ENCODE data around the gene NUP54.

NUP54 gene

GRCh38 chr4:76141241-76141640 lies 7.0 kb downstream of the NUP54 start:
- no peak for DNase-seq

- no peak for DNase-seq
These were observed 20.4 kb downstream of the NUP54 start for GRCh38 chr4:76127754-76128153.

DNA sequence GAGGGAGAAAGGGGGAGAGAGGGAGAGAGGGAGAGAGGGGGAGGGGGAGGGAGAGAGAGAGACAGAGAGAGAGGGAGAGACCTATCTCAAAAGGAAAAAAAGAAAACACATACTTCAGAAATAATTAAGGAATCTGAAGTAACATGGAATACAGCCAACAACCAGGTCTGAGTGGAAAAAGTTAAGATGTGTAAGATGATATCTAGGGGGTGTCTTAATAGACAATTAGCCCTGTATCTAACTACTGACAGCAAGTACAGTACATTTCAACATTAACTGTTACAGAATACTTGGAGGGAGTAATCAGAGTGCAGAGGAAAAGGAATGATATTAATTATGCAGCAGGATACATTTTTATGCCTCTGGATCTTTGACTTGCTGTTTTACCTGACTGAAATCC lies 22.4 kb downstream of the NUP54 start:
- no peak for DNase-seq

DNA sequence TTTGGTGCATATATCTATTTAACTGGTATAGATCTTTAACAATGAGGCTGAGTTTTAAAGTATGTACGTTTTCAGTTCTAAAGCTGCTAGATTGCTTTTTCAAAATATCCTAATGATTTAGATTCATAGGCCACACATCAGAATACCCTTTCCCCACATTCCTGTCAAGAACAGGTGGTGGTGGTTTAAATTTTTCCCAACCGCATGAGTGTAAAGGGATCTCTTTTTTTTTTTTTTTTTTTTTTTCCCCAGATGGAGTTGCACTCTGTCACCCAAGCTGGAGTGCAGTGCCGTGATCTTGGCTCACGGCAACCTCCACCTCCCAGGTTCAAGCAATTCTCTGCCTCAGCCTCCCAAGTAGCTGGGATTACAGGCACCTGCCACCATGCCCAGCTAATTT lies 28.0 kb downstream of the NUP54 start:
- no peak for DNase-seq

DNA sequence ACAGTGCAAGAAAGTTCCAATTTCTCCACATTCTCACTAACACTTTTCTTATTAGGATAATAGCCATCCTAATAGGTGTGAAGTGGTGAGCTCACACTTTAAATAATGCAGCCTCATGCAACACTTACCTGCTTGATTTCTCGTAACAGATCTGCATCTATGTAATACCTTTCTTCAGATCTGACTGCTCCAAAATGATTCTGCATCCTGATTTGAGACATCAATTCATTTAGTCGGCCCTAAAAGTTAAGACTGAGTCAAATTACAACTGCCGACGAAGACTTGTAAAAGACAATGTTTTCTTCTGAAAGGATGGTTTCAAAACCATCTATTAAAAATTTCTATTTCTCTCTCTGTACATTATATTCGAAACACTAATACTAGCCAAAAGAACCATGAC lies 30.7 kb downstream of the NUP54 start:
- DNase-seq, result no peak

DNA sequence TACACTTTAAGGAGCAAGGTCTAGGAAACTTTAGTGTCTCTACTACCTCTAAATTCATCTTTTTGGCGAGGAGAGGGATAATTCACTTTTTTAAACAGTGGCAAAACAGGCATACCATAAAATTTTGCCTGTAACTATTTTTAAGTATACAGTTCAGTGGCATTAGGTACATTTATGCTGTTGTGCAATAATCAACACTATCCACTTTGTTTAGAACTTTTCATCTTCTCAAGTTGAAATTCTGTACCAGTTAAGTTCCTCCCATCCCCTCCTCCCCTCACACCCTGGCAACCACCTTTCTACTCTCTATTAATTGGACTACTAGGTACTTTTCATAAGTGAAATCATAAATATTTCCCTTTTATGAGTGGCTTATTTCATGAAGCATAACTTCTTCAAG lies 31.4 kb downstream of the NUP54 start:
- DNase-seq, result no peak

GRCh38 chr4:76108467-76109181 lies 39.6 kb downstream of the NUP54 start:
- DNase-seq, result no peak

DNA sequence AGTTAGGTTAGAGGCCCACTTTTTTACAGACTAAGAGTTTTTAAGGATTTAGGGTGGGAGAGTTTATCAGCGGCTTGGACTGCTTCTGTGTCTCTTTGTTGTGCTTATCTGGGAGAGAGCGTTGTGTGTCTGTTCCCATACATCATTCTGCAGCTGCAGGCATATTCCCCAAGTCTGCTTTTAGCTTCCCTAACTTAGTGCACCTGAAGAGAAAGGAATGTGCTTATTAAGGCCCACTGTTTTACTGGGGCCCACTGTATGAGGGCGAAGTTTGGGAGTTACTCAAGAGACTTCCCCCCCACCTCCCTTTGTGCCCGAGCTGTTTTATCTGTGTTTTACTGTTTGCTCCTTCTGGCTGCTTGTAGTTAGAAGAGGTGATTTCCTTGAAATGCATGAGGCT lies 41.8 kb downstream of the NUP54 start:
- DNase-seq, result no peak

- no peak for DNase-seq
These were observed 42.5 kb downstream of the NUP54 start for GRCh38 chr4:76105652-76106051.

DNA sequence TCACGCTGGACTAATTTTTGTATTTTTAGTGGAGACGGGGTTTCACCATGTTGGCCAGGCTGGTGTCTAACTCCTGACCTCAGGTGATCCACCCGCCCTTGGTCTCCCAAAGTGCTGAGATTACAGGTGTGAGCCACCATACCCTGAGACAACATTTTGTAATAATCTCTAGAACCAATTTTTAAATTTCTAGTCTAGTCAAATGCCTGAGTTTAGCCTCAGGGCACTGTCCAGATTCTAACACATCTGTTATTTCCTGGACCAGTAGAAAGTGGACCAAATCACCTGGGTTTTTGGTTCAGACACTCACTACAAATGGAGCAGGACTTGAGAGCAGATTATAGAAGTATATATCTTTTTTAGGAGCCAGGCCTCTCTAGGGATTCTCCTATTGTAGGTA lies 52.1 kb downstream of the NUP54 start:
- DNase-seq, result no peak

GRCh38 chr4:76095568-76095967 lies 52.6 kb downstream of the NUP54 start:
- DNase-seq, result no peak

GRCh38 chr4:76091052-76091451 lies 57.1 kb downstream of the NUP54 start:
- no peak for DNase-seq

GRCh38 chr4:76090241-76090691 lies 57.9 kb downstream of the NUP54 start:
- no peak for DNase-seq

GRCh38 chr4:76088719-76089118 lies 59.5 kb downstream of the NUP54 start:
- DNase-seq, result no peak

DNA sequence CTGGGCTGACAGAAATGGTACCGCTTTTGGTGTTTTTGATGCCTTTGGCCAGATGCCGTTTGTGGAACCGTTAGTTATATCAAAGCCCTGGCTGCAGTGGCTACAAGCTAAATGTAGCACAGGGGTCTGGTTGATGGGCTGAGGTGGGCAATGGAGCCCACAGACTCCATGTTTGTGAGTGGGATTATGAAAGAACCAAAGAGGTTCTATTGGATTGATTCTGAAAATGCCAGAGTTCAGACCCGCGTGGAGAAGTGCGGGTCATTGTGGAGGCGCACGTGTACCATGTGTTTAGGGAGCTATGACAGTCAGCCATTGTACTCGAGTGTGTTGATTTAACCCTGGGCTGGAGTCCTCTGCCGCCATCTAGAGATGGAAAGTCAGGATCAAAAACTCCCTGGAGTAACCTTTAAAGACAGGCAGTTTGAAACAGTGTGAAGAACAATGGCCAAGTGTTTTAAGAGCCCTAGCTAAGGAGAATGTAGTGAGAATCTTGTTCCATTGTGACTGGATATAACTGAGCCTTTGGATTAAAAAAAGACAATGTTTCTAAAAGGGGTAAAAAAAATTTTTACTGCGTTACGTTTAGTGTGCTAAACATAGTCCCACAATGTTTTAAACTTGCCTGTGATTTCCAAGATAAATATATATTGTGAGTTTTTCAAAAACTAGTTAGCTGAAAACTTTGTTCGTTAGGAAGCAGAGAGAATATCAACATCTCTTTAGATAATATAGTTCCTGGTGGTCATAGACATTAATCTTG lies 61.0 kb downstream of the NUP54 start:
- peak in 1 of 2 experiments; percentile 19 for DNase-seq

- no peak for DNase-seq
These were observed 63.7 kb downstream of the NUP54 start for GRCh38 chr4:76084542-76084941.

- no peak for DNase-seq
These were observed 64.7 kb downstream of the NUP54 start for GRCh38 chr4:76083386-76083988.

DNA sequence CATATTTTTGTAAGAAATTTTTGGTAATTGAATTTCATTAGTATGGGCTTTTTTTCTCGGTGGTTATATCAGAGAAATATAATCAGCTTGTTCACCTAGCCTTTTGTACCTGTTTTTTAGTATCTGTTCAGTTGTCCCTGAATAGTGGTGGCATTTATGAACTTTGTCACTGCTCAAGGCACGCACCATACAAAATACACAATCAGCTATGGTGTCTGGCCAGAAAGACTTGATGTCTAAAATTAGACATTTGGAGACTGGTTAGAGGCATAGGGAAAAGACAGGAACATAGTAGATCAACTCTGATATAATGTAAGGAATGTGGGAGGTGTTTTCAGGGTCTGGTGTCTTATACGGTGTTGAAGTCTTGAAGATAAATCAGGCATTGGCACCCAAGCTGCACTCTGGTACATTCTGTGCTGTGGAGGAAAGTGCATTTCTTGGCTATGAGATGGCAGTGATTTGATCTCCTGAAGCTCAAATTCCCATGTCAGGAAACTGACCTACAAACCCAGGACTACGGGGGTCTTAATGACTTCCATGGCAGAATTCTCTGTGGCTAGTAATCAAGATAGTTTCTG lies 70.1 kb downstream of the NUP54 start:
- no peak for DNase-seq

- DNase-seq, result no peak
These were observed 73.1 kb downstream of the NUP54 start for GRCh38 chr4:76074993-76075600.

DNA sequence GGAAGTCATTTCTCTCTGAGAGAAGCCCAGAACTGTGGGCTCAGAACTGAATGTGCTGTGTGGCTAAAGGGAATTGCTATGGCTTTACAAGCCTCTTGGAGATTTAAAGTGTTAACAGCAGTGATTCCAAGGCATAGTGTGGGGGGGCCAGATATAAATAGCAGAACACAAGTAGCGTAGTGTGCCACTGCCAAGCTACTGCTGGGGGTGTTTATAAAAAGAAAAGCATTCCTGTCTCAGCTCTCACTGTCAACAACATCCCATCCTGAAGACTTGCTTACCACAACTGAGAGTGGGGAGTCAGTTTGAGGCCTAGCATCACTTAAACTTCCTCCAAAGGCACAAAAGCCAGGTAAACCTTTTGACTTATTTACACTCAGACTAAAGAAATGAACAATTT lies 73.7 kb downstream of the NUP54 start, which contains the start of gene ART3:
Gene ART3 (plus strand): TSS at position 242 of the 400 bp plus-strand sequence. CDS start 1,181 bp downstream, outside the sequence.
- no peak for DNase-seq

DNA sequence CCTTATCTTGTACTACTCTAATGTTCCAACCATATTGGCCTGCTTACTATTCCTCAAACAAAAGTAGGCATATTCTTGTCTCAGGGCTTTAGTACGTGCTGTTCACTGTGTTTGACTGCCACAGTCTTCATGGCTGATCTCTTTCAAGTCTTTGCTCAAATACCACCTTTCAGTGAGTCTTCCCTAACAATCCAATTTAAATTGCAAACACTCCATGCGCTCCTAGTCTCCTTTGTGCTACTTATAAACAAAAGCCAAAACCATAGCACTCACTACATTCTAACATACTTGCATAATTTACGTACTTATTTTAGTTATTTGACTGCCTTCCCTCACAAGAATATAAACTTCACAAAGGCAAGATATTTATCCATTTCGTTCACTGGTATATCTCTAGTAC lies 75.4 kb downstream of the NUP54 start:
- no peak for DNase-seq

DNA sequence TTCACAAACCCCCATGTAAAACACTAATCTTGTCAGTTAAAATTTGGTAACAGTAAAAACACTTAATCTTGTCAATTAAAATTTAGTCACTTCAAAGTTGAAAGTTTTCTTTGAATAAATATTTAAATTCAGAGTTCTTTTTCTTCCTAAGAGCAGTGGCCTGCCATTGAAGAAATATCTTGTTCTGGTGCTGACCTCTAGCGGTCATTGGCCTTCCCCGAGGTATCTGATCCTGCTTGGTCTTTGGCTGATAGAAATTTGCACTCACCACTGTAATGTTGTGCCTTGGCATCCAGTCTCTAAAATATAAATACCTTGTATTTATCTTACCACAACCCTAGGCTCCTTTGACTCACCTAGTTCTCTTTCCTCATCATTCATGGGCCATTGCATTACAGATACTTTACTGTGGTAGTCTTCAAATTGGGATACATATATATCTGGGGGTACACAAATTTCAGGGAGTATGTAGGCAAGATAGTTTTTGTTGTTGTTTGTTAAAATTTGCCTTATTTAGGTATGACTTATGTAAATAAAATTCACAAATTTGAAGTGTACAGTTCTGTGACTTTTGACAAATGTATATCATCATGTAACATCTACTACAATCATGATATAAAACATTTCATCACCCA lies 80.4 kb downstream of the NUP54 start:
- peak in 1 of 2 experiments; percentile 55 for DNase-seq

DNA sequence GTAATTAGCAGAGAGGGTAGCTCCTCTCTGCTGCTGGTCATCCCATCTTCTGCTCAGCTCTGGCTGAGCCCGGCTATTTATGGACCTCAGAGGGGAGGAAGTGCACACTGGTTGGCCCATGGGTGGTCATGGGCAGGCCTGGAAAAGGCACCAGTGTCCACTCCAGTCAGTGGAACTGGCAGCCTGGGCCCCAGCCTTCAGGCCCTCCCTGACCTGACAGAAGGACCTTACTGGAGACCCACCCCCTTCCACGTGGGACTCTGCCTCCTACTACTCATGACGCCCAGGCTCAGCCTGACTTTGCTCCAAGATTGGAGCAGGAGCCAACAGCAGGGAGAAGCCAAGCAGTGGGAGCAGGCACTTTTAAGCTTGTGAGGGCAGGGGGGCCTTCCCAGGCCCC lies 81.7 kb downstream of the NUP54 start:
- DNase-seq, result no peak
